ENCODE results near the gene PDGFRA. TPM values are rescaled to one million over a fixed set of nuclear protein-coding genes. Genes with fewer than 3 reads are reported as not detected.

The PDGFRA gene
- total RNA-seq, 1 experiment from 2014 or later, result 6.8 TPM

GRCh38 chr4:54255881-54256280 lies 26.8 kb downstream of the PDGFRA start:
- Mint-ChIP-seq H3K9me3 (peaks cover 3 to 14% of the 10 kb centered on the region in 2 experiments; a peak in 3 of 5 replicates), H3K36me3 (ENCODE audit: insufficient read depth in 1 of 3, low read depth in 3 of 3) (peaks cover 0 to 4% (median 2%) of the 10 kb centered on the region in 3 experiments; a peak in 4 of 7 replicates), H3K4me1 (peaks cover 14 to 16% of the 10 kb centered on the region in 2 experiments), H3K27ac (no peak overlapping the region), H3K4me3 (no peak overlapping the region), H3K27me3 (ENCODE audit: low read depth) (no peaks in the 10 kb centered on the region; the same call in none of the 2 replicates)
- H3K79me2 ChIP-seq (ENCODE audit: insufficient read depth, low read length), result no peaks in the 10 kb centered on the region
- H4K20me1 ChIP-seq (ENCODE audit: control insufficient read depth, insufficient read depth, insufficient read length), result no peaks in the 10 kb centered on the region
- H3K27me3 ChIP-seq (ENCODE audit: insufficient read depth, low read length), result no peaks in the 10 kb centered on the region
- no peak overlapping the region for H2BK120ac ChIP-seq (ENCODE audit: low read depth, low read length, poor library complexity, severe bottlenecking)
- H2AFZ ChIP-seq (ENCODE audit: low read length), result no peak overlapping the region
- H3K9me3 ChIP-seq (ENCODE audit: control insufficient read depth, low read depth, low read length), result no peaks in the 10 kb centered on the region
- H3K18ac ChIP-seq (ENCODE audit: insufficient read length, low read depth, low read length), result no peak overlapping the region
- no peak overlapping the region for H2AK5ac ChIP-seq (ENCODE audit: insufficient read length, low read length)
- H3K4me1 ChIP-seq (ENCODE audit: insufficient read depth, low read length), result no peaks in the 10 kb centered on the region; the same call in 1 of the 2 replicates
- DNase-seq, result no peak
- no peak overlapping the region for H3K23ac ChIP-seq (ENCODE audit: insufficient read length, low read depth, low read length)
- H2BK15ac ChIP-seq (ENCODE audit: low read depth, low read length), result no peak overlapping the region
- no peak overlapping the region for H2BK12ac ChIP-seq (ENCODE audit: insufficient read length, low read depth, low read length)
- no peak overlapping the region for H3K56ac ChIP-seq (ENCODE audit: insufficient read length, low read depth, low read length)
- H3K79me1 ChIP-seq (ENCODE audit: insufficient read depth, low read depth, low read length, poor library complexity, severe bottlenecking), result no peaks in the 10 kb centered on the region
- no peak overlapping the region for H3K4me2 ChIP-seq (ENCODE audit: insufficient read depth, insufficient read length, low read length)
- no peak overlapping the region for H3T11ph ChIP-seq (ENCODE audit: low read length)
- H3K23me2 ChIP-seq (ENCODE audit: insufficient read length, low read depth, low read length, poor library complexity, severe bottlenecking), result no peaks in the 10 kb centered on the region
- no peak overlapping the region for H2BK20ac ChIP-seq (ENCODE audit: low read depth, low read length, poor library complexity, severe bottlenecking)
- H2BK5ac ChIP-seq (ENCODE audit: insufficient read length, low read length), result no peak overlapping the region
- TF ChIP-seq CTCF (conservative IDR thresholded peaks at IDR 0.05), result no peak
- no peak overlapping the region for H3K4ac ChIP-seq (ENCODE audit: low read depth, low read length)
- H4K91ac ChIP-seq (ENCODE audit: insufficient read length, low read depth, low read length), result no peak overlapping the region
- H4K5ac ChIP-seq (ENCODE audit: insufficient read length, low read depth, low read length), result no peak overlapping the region
- H3K14ac ChIP-seq (ENCODE audit: insufficient read depth, low read length), result no peak overlapping the region
- no peak overlapping the region for H3K9ac ChIP-seq (ENCODE audit: extremely low read depth, insufficient read length, low read length)
- WGBS (ENCODE audit: extremely low coverage, insufficient read length, low lambda C conversion rate), result no CpG with 5 or more reads among the region's 2 CpGs
- no peak overlapping the region for H4K8ac ChIP-seq (replicated peaks; ENCODE audit: insufficient read length, low read depth, low read length)
- H3K27ac ChIP-seq (ENCODE audit: insufficient read length, low read depth, low read length), result no peak overlapping the region
